GM21825 (cell line): ENCODE measurements around the gene GDAP2.

Source experiments
- ATAC-seq: cut with Tn5 transposase; IDR thresholded peaks from one replicate; pipeline ENCODE4 v1.9.1; 2021; ENCODE audit warnings: mild to moderate bottlenecking, moderate library complexity; ENCODE audit not compliant: unreplicated experiment

Gene GDAP2

DNA sequence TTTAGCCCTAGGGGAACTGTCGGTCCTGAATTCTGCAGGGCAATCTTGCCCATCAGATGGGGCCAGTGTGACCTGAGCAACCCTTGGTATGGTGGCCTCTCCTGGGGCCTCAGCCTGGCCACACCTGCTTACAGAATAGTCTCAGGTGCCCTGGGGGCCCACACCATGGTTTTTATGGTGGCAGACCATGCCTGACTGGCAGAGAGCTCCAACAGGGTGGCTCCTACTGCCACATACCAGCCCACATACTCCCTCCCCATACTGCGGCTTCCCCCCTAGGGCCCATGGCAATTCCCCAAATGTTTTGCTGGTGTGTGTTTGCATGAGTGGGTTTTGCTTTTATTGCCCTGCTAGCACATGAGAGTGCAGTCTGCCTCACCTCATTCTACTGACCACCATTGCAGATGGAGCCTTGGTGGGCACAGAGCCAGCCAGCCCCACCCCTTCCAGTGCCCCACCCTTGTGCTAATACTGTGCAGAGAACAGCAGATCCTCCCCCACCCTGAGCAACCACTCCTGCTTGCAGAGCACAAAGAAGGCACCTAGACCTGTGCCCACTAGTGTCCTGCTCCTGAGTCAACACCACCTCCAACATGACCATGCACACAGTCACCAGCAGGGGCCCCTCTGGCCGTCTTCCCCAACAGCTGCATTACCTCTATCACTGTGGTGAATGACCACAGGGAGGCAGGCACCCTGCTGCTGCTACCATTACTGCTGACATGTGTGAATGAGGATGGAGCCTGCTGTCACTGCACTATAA, 86.8 kb downstream of the GDAP2 start:
- ATAC-seq: no peak

- no peak for ATAC-seq
Measured at GRCh38 chr1:117841117-117841650, 88.2 kb downstream of the GDAP2 start.

DNA sequence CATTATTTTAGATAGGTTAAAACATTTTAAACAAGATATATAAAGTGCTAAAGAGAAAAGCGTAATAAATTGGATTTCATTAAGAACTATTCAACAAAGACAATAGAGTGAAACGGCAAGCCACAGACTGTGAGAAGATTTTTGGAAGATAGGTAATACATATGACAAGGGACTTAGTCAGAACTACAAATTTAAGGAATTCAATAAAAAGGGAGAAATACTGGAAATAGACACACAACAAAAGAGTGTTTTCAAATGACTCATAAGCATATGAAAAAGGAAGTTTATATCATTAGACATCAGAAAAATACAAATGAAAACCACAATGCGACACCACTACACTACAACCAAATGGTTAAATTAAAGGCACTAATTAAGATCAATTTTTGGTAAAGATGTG, 90.5 kb downstream of the GDAP2 start:
- no peak for ATAC-seq

GRCh38 chr1:117836069-117836468, 93.4 kb downstream of the GDAP2 start:
- ATAC-seq: no peak

DNA sequence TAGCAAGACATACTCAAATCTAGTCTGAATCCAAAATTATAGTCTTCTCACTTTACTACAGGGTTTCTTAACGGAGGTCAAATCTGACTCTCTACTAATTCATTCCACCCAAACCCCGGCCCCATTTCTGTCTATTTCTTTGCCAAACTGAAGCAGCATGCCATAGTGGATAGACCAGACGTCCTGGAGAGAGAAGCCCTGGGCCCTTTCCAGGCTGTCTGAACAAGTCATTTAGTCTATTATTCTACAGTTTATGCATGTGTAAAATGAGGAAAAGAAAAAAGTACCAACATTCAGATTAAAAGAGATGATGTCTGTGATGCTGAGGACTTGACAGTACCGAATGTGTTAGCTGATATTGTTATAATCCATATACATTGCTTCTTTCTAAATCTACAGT, 95.0 kb downstream of the GDAP2 start:
- ATAC-seq: no peak

GRCh38 chr1:117832453-117832852, 97.0 kb downstream of the GDAP2 start:
- ATAC-seq: no peak

- ATAC-seq: no peak
Measured at GRCh38 chr1:117830222-117830621, 99.2 kb downstream of the GDAP2 start.

- no peak for ATAC-seq
Measured at GRCh38 chr1:117828201-117828600, 101.2 kb downstream of the GDAP2 start.

DNA sequence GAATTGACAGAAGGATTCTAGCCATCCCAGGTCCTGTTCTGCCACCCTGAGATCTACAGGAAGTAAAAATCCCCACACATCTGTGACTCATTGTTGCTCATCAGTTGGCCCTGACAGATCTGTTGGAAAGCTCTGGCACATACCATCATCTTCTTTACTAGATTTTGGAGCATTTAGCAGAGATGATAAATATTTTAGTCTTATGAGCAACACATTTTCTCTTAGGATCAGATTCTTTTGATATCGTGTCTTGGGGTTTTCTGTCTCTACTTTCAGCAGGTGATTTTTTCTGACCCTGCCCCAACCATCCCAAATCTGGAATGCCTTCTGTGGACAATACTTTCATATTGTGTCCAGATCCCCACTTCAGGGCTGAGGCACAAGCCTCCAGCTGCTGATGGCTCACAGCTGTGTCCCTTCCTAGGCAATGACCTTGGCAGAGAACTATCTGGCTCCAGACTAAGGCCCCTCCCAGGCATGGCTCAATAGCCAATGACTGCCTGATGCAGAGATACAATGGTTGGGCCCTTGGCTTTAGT, 102.8 kb downstream of the GDAP2 start:
- ATAC-seq: no peak

DNA sequence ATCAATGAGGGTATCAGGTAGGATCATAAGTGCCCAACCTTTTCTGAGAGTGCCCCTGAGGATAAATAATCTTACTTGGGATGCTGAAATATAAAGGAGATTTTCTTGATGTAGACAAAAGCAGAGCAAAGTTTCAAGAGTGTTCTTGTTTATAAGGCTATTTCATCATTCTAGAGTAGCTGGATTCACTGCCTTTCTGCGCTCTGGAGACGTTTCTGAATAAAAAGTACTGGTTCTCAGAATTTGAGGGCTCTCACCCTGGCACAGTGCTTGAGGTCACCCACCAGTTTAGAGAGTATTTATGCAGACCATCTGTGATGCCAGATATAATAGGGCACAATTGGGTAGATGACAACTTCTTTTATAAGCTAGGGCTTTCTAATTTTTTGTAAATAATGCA, 103.3 kb downstream of the GDAP2 start:
- no peak for ATAC-seq

DNA sequence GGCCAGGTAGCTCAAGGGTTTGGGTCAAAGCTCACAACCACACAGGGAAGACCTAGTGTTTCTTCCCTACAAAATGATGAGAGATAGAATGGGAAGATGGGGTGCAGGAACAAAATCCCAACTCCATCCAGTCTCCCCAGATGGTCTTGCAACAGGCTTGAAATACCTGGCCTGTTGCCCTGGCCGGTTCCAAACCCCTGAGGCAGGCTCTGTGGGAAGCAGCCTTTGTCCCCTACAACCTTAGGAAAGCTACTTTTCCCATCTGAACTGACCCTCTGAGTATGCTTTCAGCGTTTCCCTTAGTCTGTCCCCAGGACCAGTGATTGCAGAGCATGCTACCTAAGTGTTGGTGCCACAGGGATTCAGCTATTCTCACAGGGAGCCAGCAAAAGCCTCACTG, 104.0 kb downstream of the GDAP2 start:
- no peak for ATAC-seq

DNA sequence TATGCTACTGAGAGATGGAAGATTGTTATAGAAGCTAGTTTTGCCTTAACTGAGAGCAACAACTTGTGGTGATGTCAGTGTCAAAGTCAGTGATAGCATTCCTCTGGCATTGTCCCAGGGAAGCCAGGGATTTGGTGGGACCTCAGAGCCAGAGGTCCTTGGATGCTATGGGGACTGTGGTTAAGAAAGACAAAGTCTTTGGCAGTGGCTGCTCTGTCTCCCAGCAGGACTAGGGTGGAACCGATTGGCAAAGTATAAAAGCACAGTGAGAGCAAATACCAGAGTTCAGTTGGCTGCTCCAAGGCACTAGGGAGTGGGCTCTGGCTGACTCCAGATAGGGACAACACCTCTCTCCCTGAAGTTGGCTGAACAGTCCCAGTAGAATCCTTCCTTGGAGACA, 104.8 kb downstream of the GDAP2 start:
- ATAC-seq: no peak

GRCh38 chr1:117821774-117822482, 107.5 kb downstream of the GDAP2 start:
- no peak for ATAC-seq

DNA sequence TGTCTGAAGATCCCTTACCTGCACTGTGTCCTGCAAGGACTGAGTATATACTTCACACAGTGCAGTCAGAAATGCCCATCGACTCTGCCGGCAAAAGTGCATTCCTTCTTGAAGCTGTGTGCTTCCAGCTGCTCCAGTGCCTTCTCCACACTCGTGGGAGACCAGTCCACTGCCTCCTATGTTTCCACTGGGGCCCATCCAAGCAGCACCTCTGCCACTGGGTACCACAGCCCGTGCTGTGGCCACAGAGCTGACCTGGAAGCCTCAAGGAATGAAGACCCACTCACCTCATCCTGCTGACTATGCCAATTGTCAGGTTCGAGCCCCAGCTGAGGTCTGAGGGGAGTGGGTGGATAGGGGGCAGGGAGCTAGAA, 108.1 kb downstream of the GDAP2 start:
- ATAC-seq: no peak

- no peak for ATAC-seq
Measured at GRCh38 chr1:117820694-117821381, 108.6 kb downstream of the GDAP2 start.

DNA sequence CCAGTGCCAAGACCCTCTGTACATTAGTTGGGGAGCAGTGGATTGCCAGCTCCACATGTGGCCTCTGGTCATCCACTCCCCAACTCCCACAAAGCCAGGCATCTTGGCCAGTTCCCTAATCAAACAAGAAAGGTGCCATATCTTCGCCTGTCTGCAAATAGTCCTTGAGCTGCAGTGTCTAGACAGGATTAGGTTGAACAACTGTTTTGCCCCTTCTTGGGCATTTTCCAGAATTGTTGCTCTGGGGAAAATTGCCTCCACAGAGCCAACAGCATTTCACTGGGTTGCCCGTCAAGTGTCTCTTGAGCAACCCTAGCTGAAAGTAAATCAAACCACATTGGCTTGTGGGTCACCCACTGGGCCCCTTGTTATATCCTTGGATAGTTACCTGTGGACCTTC, 109.3 kb downstream of the GDAP2 start:
- no peak for ATAC-seq

DNA sequence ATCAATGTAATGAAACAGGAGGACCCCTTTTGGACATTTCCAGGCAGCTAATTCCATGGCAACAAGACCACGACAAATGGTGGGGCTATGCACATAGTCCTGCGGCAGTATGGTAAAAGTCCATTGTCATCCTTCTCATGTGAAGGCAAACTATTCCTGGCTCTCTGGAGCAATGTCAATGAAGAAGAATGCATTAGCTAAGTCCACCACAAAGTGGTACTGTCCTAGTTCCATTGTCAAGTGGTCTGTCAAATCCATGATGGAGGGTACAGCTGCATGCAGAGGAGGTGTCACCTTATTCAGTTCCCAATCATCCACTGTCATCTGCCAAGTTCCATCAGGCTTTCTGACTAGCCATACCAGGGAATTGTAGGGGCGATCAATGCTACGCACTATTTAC, 110.1 kb downstream of the GDAP2 start:
- ATAC-seq: no peak

- ATAC-seq: no peak
Measured at GRCh38 chr1:117818456-117818855, 111.0 kb downstream of the GDAP2 start.

- ATAC-seq: no peak
Measured at GRCh38 chr1:117817629-117818028, 111.8 kb downstream of the GDAP2 start.

- no peak for ATAC-seq
Measured at GRCh38 chr1:117815926-117816325, 113.5 kb downstream of the GDAP2 start.
